ENCODE measurements around the gene HAGHL. TPM values are rescaled to one million over a fixed set of nuclear protein-coding genes. Genes with fewer than 3 reads are reported as not detected.
"Not testable (repeated sequence)": the region's sequence is repeated elsewhere in the genome, so short reads cannot be mapped to it uniquely, and the experiment has no call there.

HAGHL gene
- total and polyA plus RNA-seq, 5 donors, result 7.5 to 21.0 (median 12.1) TPM

- DNase-seq (peak in 2 of 3 donors; percentile 35 to 64), ATAC-seq (no peak)
- no peak overlapping the region for H3K27ac ChIP-seq (ENCODE audit: low read length)
- intact Hi-C loops (cut with DNase I), result no loop called here
- H3K4me3 ChIP-seq (ENCODE audit: low read length), result no peak overlapping the region
- 69% methylated on average over 13 of the region's 13 CpGs for WGBS
- no peaks in the 10 kb centered on the region for H3K4me1 ChIP-seq (ENCODE audit: control insufficient read depth, insufficient read depth, low read length)
- H3K27me3 ChIP-seq (ENCODE audit: control insufficient read depth, insufficient read depth), result no peaks in the 10 kb centered on the region
- no peaks in the 10 kb centered on the region for H3K9me3 ChIP-seq (ENCODE audit: control insufficient read depth, low read length)
Measured at GRCh38 chr16:770411-770810, 43.5 kb downstream of the HAGHL start.

- DNase-seq, result peak in 1 of 3 donors; percentile 36
- 88% methylated on average over 18 of the region's 18 CpGs for WGBS
- no peak overlapping the region for H3K4me3 ChIP-seq (ENCODE audit: low read length)
- H3K27ac ChIP-seq (ENCODE audit: low read length), result no peak overlapping the region
- no peaks in the 10 kb centered on the region for H3K9me3 ChIP-seq (ENCODE audit: control insufficient read depth, low read length)
- H3K4me1 ChIP-seq (ENCODE audit: control insufficient read depth, insufficient read depth, low read length), result no peaks in the 10 kb centered on the region
- intact Hi-C loops (cut with DNase I), result no loop called here
- no peaks in the 10 kb centered on the region for H3K27me3 ChIP-seq (ENCODE audit: control insufficient read depth, insufficient read depth)
- ATAC-seq, result no peak
Measured at GRCh38 chr16:772959-773358, 46.1 kb downstream of the HAGHL start.

DNA sequence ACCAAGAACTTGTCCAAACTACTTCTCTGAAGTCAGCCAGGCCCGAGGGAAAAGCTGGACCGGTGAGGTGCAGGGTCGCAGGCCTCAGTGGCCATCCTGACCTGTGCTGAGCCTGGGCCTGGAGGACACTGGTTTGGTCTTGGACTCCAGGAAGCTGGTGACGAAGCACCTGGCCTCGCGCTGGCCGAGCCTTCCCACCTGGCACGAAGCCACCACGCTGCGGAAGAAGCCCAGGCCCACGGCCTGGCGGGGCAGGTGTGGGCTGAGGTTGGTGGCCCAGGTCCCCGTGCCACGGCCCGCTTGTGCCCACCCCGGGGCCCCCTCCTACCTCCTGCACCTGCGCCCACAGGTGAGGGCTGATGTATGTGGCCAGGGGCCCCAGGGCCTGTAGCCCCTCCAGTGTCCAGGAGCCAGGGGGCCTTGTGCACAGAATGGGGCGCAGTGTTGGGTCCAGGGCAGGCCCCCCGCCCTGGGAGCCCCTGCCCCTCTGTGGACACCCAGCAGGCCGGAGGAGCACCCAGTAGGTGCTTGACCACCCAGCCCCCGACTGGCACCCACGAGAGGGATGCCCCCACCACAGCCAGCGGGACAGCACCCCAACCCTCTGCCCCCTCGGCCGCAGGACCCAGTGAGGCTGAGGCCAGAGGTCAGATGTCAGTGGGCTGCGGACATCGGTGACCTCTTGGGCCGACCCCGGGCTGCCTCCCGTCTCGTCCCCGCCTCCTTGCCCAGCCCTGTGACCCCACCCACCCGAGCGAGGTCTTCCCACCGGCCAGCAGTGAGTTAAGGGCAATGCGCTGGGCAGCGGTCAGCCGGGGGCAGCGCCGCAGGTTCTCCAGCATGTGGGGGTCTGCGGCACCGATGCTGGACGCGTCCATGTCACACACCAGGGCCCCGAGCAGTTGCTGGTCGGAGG is 47.4 kb downstream of the HAGHL start:
- no peak overlapping the region for H3K4me3 ChIP-seq (ENCODE audit: low read length)
- no peaks in the 10 kb centered on the region for H3K27me3 ChIP-seq (ENCODE audit: control insufficient read depth, insufficient read depth)
- ATAC-seq (no peak), DNase-seq (peak in 2 of 3 donors; percentile 35 to 52)
- 80% methylated on average over 46 of the region's 46 CpGs for WGBS
- H3K4me1 ChIP-seq (ENCODE audit: control insufficient read depth, insufficient read depth, low read length), result no peaks in the 10 kb centered on the region
- intact Hi-C loops (cut with DNase I), result no loop called here
- no peaks in the 10 kb centered on the region for H3K9me3 ChIP-seq (ENCODE audit: control insufficient read depth, low read length)
- no peak overlapping the region for H3K27ac ChIP-seq (ENCODE audit: low read length)

- intact Hi-C loops (cut with DNase I), result no loop called here
- no peaks in the 10 kb centered on the region for H3K4me1 ChIP-seq (ENCODE audit: control insufficient read depth, insufficient read depth, low read length)
- WGBS, result 80% methylated on average over 36 of the region's 36 CpGs
- H3K9me3 ChIP-seq (ENCODE audit: control insufficient read depth, low read length), result no peaks in the 10 kb centered on the region
- H3K4me3 ChIP-seq (ENCODE audit: low read length), result no peak overlapping the region
- ATAC-seq, result no peak
- DNase-seq, result peak in 1 of 3 donors; percentile 41
- H3K27ac ChIP-seq (ENCODE audit: low read length), result no peak overlapping the region
- H3K27me3 ChIP-seq (ENCODE audit: control insufficient read depth, insufficient read depth), result no peaks in the 10 kb centered on the region
Measured at GRCh38 chr16:775236-775796, 48.4 kb downstream of the HAGHL start.

- H3K27me3 ChIP-seq (ENCODE audit: control insufficient read depth, insufficient read depth); H3K4me3 ChIP-seq (ENCODE audit: low read length); H3K4me1 ChIP-seq (ENCODE audit: control insufficient read depth, insufficient read depth, low read length); intact Hi-C loops (cut with DNase I); ATAC-seq; H3K27ac ChIP-seq (ENCODE audit: low read length); H3K9me3 ChIP-seq (ENCODE audit: control insufficient read depth, low read length); DNase-seq: not testable (repeated sequence)
- 86% methylated on average over 10 of the region's 10 CpGs for WGBS
Measured at GRCh38 chr16:776298-776697, 49.4 kb downstream of the HAGHL start.

DNA sequence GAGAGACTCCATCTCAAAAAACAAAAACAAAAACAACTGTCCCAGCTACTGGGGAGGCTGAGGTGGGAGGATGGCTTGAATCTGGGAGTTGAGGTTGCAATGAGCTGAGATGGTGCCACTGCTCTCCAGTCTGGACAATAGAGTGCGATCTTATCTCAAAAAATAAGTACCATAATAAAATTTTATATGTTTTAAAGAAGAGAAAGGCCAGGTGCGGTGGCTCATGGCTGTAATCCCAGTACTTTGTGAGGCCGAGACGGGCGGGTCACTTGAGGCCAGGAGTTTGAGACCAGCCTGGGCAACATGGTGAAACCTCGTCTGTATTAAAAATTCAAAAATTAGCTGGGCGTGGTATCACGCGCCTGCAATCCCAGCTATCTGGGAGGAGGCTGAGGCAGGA is 49.9 kb downstream of the HAGHL start:
- DNase-seq, result no peak
- Histone ChIP-seq H3K27ac (ENCODE audit: low read length) (no peak overlapping the region), H3K4me3 (ENCODE audit: low read length) (no peak overlapping the region), H3K9me3 (ENCODE audit: control insufficient read depth, low read length) (no peaks in the 10 kb centered on the region), H3K4me1 (ENCODE audit: control insufficient read depth, insufficient read depth, low read length) (no peaks in the 10 kb centered on the region), H3K27me3 (ENCODE audit: control insufficient read depth, insufficient read depth) (no peaks in the 10 kb centered on the region)
- WGBS, result 92% methylated on average over 9 of the region's 9 CpGs
- no peak for ATAC-seq
- intact Hi-C loops (cut with DNase I), result no loop called here

DNA sequence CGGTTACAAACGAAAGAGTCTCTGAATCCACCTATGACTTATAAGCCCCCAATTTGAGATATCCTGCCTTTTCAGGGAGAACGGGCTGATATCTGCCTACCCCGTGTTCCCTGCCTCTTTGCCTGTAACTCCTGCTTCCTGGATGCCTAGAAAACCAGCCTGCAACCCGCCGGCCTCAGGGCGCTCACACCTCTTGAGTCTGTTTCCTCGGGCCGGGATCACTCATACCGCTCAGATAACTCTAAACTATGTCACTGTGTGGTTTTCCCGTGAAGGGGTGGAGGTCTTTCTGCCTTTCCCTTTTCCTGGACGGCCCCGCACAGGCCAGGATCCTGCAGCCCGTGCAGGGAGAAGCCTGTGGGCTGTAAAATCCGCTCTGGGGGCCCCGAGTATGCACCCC is 50.9 kb downstream of the HAGHL start:
- no peaks in the 10 kb centered on the region for H3K4me1 ChIP-seq (ENCODE audit: control insufficient read depth, insufficient read depth, low read length)
- intact Hi-C loops (cut with DNase I), result no loop called here
- no peak for DNase-seq
- WGBS, result 24% methylated on average over 16 of the region's 16 CpGs
- H3K4me3 ChIP-seq (ENCODE audit: low read length), result no peak overlapping the region
- H3K9me3 ChIP-seq (ENCODE audit: control insufficient read depth, low read length), result no peaks in the 10 kb centered on the region
- no peak overlapping the region for H3K27ac ChIP-seq (ENCODE audit: low read length)
- H3K27me3 ChIP-seq (ENCODE audit: control insufficient read depth, insufficient read depth), result no peaks in the 10 kb centered on the region
- ATAC-seq, result no peak

DNA sequence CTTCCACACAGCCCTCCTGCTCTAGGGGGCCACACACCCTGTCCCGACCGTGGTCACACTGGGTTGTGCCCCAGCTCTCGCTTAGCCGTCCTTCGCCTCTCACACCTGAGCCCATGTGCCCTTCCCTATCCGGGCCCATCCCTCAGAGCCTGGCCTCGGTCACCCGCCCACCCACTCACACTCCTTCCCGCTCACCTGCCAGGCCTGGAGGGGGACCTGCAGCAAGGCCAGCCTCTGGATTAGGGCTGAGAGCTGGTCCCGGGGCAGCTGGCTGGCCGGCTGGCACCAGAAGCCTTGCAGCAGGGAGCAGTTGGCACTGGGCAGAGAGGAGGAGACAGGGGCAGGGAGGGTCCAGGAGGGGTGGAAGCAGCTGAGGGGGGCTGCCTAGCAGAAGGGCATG is 51.5 kb downstream of the HAGHL start:
- Histone ChIP-seq H3K27ac (ENCODE audit: low read length) (no peak overlapping the region), H3K4me1 (ENCODE audit: control insufficient read depth, insufficient read depth, low read length) (no peaks in the 10 kb centered on the region), H3K9me3 (ENCODE audit: control insufficient read depth, low read length) (no peaks in the 10 kb centered on the region), H3K4me3 (ENCODE audit: low read length) (no peak overlapping the region), H3K27me3 (ENCODE audit: control insufficient read depth, insufficient read depth) (no peaks in the 10 kb centered on the region)
- DNase-seq (no peak), ATAC-seq (no peak)
- 76% methylated on average over 11 of the region's 11 CpGs for WGBS
- intact Hi-C loops (cut with DNase I), result no loop called here

DNA sequence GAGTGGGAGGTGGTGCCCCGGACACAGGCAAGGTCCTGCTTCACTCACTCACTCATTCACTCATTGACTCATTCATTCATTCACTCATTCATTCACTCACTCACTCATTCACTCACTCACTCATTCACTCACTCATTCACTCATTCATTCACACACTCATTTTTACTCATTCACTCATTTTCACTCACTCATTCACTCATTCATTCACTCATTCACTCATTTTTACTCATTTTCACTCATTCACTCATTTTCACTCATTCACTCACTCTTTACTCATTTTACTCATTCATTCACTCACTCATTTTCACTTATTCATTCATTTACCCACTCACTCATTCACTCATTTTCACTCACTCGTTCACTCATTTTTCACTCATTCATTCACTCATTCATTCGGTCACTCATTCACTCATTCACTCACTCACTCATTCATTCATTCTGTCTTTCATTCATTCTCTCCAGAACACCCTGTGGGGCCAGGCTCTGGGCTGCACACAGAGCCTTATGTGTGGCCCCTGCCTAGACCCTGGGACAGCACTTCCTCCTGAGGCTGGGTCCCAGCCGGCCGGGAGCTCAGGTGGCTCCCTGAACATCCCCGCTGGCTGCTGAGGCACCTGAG is 52.1 kb downstream of the HAGHL start:
- WGBS, result 84% methylated on average over 6 of the region's 6 CpGs
- intact Hi-C loops (cut with DNase I), result no loop called here

More for the DNA sequence above, 52.1 kb downstream of the HAGHL start:
- no peak for DNase-seq
- Histone ChIP-seq H3K27me3 (ENCODE audit: control insufficient read depth, insufficient read depth) (no peaks in the 10 kb centered on the region), H3K9me3 (ENCODE audit: control insufficient read depth, low read length) (no peaks in the 10 kb centered on the region), H3K4me3 (ENCODE audit: low read length) (no peak overlapping the region), H3K27ac (ENCODE audit: low read length) (no peak overlapping the region), H3K4me1 (ENCODE audit: control insufficient read depth, insufficient read depth, low read length) (no peaks in the 10 kb centered on the region)
- ATAC-seq, result no peak

Measured in right cardiac atrium (tissue), 5 donors.